ENCODE measurements around the gene DYRK3. TPM values are rescaled to one million over a fixed set of nuclear protein-coding genes. Genes with fewer than 3 reads are reported as not detected.

DYRK3 gene
- 15.4 and 24.6 TPM in 2 replicates for total RNA-seq

DNA sequence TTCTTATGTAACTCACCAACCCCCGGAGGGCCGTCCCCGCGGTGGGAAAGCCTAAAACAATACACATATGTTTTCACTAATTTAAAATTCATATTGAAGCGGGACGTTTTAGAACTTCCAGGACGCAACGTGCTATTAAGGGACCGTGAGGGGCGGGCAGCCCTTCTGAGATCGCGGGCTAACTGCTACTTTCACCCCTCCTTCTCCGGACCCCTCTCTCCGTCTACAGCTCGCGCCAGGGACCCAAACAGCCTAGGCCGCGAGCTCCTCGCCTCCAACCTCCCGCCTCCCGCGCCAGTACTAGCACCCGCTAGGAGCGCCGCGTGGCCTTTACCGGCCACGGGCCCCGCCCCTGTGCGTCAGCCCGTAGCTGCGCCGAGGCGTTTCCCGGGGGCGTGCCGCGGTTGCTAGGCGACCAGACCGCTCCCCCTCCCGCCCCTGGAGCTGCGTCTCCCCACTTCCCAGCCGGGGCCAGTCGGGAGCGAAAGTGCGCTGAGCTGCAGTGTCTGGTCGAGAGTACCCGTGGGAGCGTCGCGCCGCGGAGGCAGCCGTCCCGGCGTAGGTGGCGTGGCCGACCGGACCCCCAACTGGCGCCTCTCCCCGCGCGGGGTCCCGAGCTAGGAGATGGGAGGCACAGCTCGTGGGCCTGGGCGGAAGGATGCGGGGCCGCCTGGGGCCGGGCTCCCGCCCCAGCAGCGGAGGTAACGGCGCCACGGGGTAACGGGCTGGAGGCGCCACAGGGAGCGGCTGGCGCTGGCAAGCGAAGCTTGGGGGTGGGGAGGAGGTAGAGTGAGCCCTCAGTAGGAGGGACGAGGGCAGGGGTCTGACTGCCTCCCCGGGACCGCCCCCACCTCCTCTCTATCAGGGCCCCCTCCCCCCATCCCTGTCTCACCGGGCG is at the start of gene DYRK3:
TSS of gene DYRK3 (plus strand) at position 457 of the 898 bp plus-strand sequence. CDS start at position 625, 168 bp downstream.

DNA sequence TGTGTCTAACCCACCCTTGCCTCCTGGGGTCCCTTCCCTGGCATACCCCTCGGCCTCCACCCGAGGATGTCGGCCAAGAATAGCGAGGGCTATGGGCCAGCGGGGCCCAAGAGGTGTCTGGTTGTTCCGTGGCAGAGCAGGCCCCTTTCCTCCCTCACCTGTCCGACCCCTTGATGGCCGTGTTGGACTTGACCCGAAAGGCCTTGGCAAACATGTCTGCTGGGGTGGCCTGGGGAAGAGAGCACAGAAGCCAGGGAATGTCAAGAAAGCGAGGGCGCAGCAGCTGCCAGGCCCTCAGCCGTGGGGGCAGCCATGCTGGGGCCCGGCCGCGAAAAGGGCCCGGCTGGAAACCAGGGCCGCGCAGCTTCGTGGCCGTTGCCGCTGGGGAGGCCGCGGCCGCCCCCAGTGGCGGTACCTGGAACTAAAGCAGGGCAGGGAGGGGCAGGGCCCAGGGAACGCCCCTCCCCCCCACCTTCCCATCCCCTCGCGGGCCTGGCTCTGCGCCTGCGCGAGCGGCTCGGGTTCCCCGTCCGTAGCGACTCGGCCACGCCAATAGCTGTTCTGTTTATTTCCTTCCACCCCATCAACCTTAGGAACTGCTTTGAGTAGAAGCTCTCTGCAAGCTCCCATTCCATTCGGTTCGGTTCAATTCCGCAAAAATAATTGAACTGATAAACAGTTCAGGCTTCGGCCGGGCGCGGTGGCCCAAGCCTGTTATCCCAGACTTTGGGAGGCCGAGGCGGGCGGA is 23.0 kb upstream of the DYRK3 start, which contains the start of gene EIF2D:
TSS of gene EIF2D (minus strand) at position 337 of the 748 bp plus-strand sequence. CDS start at position 214, 123 bp downstream.

DNA sequence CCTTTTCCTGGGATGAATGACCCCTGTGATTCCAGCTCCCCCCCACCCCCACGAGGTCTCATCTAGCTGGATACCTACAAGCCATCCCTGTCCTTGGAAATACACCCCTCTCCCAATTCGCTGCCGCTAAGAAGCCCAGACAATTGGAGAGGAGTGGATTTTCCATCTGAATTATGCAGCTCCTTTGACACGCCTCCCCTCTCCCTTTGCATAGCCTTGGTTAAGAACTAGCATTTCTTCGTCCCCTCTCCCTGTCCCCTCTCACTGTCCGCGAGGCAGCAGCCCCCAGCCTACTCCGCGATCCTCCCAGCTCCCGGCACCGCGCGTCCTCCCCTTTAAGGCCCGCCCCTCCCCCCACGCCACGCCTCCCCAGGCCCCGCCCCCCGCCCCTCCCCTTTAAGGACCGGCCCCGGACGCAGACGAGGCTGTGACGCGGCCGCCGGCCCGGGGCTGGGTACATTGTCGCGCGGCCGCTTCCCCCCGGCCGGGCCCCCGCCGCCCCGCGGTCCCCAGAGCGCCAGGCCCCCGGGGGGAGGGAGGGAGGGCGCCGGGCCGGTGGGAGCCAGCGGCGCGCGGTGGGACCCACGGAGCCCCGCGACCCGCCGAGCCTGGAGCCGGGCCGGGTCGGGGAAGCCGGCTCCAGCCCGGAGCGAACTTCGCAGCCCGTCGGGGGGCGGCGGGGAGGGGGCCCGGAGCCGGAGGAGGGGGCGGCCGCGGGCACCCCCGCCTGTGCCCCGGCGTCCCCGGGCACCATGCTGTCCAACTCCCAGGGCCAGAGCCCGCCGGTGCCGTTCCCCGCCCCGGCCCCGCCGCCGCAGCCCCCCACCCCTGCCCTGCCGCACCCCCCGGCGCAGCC is 49.4 kb downstream of the DYRK3 start, which contains the start of gene MAPKAPK2:
TSS of gene MAPKAPK2 (plus strand) at position 428 of the 856 bp plus-strand sequence. CDS start at position 753, 325 bp downstream.

Other genes starting within 250 kb of the DYRK3 start
- 13.1 and 16.7 TPM in 2 replicates for gene IKBKE, start 165.1 kb upstream of the DYRK3 start, total RNA-seq
- gene RASSF5, start 128.0 kb upstream of the DYRK3 start, total RNA-seq = 1.7 and 2.4 TPM in 2 replicates
- gene EIF2D, start 23.1 kb upstream of the DYRK3 start, total RNA-seq = 45.6 and 56.8 TPM in 2 replicates
- gene MAPKAPK2, start 49.4 kb downstream of the DYRK3 start, total RNA-seq = 21.7 and 27.4 TPM in 2 replicates
- not detected in 2 replicates for gene IL19, start 135.2 kb downstream of the DYRK3 start, total RNA-seq
- gene IL10, start 137.0 kb downstream of the DYRK3 start, total RNA-seq = not detected in 2 replicates
- not detected in 2 replicates for gene IL20, start 230.1 kb downstream of the DYRK3 start, total RNA-seq

All from bronchial smooth muscle cell (primary cell).